ENCODE measurements around the gene KCNQ1.

Gene KCNQ1

GRCh38 chr11:2882396-2883110, 437.7 kb downstream of the KCNQ1 start:
- no peak for DNase-seq

- DNase-seq, result no peak
Observed at GRCh38 chr11:2883640-2883978, 438.8 kb downstream of the KCNQ1 start.

- DNase-seq, result peak; percentile 22
Observed at GRCh38 chr11:2883979-2884815, 439.4 kb downstream of the KCNQ1 start.

GRCh38 chr11:2885017-2885677, 440.3 kb downstream of the KCNQ1 start:
- DNase-seq, result peak; percentile 53

- peak; percentile 80 for DNase-seq
Observed at GRCh38 chr11:2885678-2886081, 440.9 kb downstream of the KCNQ1 start, which contains the start of gene CDKN1C. TSS of gene CDKN1C (minus strand) at chr11:2885775. CDS start at chr11:2885456, 319 bp downstream.

GRCh38 chr11:2886191-2886894, 441.5 kb downstream of the KCNQ1 start:
- peak; percentile 64 for DNase-seq

- DNase-seq, result no peak
Observed at GRCh38 chr11:2886936-2887335, 442.1 kb downstream of the KCNQ1 start.

- peak; percentile 22 for DNase-seq
Observed at GRCh38 chr11:2887515-2888195, 442.8 kb downstream of the KCNQ1 start.

GRCh38 chr11:2888266-2888968, 443.6 kb downstream of the KCNQ1 start:
- DNase-seq, result peak; percentile 81

- no peak for DNase-seq
Observed at GRCh38 chr11:2889362-2890273, 444.8 kb downstream of the KCNQ1 start.

- peak; percentile 69 for DNase-seq
Observed at GRCh38 chr11:2890466-2891294, 445.9 kb downstream of the KCNQ1 start.

- no peak for DNase-seq
Observed at GRCh38 chr11:2891326-2892214, 446.8 kb downstream of the KCNQ1 start.

- peak; percentile 85 for DNase-seq
Observed at GRCh38 chr11:2892215-2892966, 447.6 kb downstream of the KCNQ1 start.

- DNase-seq, result no peak
Observed at GRCh38 chr11:2892967-2893528, 448.2 kb downstream of the KCNQ1 start.

- no peak for DNase-seq
Observed at GRCh38 chr11:2893935-2894334, 449.1 kb downstream of the KCNQ1 start.

GRCh38 chr11:2896047-2896446, 451.2 kb downstream of the KCNQ1 start:
- no peak for DNase-seq

GRCh38 chr11:2897048-2897447, 452.2 kb downstream of the KCNQ1 start:
- no peak for DNase-seq
